ENCODE data around the gene GCNT4. TPM values are rescaled to one million over a fixed set of nuclear protein-coding genes. Genes with fewer than 3 reads are reported as not detected.

The GCNT4 gene
- polyA plus RNA-seq, 3 donors, result 0.01 TPM; not detected in 2

- TF ChIP-seq CTCF (IDR thresholded peaks at IDR 0.05), result no peak
- Histone ChIP-seq H2AFZ (ENCODE audit: insufficient read depth, low read depth, low read length, poor library complexity, severe bottlenecking) (no peak overlapping the region), H3K9me3 (replicated peaks in 1 of 2; ENCODE audit: control insufficient read depth in 1 of 2, insufficient read depth in 1 of 2, low read length in 2 of 2) (no peaks in the 10 kb centered on the region), H3K4me3 (replicated peaks in 1 of 3; ENCODE audit: low read depth in 2 of 3, low read length in 3 of 3) (no peak overlapping the region), H3K9ac (ENCODE audit: insufficient read depth, low read length, poor library complexity, severe bottlenecking) (no peak overlapping the region), H3K27ac (ENCODE audit: low read depth in 1 of 2, low read length in 2 of 2) (no peak overlapping the region), H3K4me1 (ENCODE audit: control insufficient read depth in 1 of 2, insufficient read depth in 2 of 2, low read length in 2 of 2) (no peaks in the 10 kb centered on the region), H3K4me2 (replicated peaks; ENCODE audit: extremely low read depth, low read length, poor library complexity, severe bottlenecking) (no peak overlapping the region), H3K36me3 (replicated peaks in 1 of 2; ENCODE audit: control insufficient read depth in 1 of 2, insufficient read depth in 2 of 2, low read length in 2 of 2) (no peaks in the 10 kb centered on the region), H3K79me2 (ENCODE audit: insufficient read depth, low read length) (no peaks in the 10 kb centered on the region), H3K27me3 (ENCODE audit: control insufficient read depth in 2 of 2, insufficient read depth in 2 of 2, low read length in 2 of 2) (no peaks in the 10 kb centered on the region), H4K20me1 (ENCODE audit: insufficient read depth, low read length) (no peaks in the 10 kb centered on the region)
- Mint-ChIP-seq H3K27ac (no peak overlapping the region), H3K4me3 (no peak overlapping the region), H3K36me3 (no peaks in the 10 kb centered on the region), H3K4me1 (no peaks in the 10 kb centered on the region), H3K9me3 (peaks cover 0 to 6% (median 0%) of the 10 kb centered on the region in 7 donors), H3K27me3 (ENCODE audit: low read depth in 3 of 3) (peaks cover 2 to 3% (median 3%) of the 10 kb centered on the region in 3 donors)
- WGBS (ENCODE audit: insufficient coverage), result 100% methylated on average over 1 of the region's 1 CpG
- DNase-seq, result no peak
- intact Hi-C loops (cut with micrococcal nuclease), result no loop called here
Observed at GRCh38 chr5:75012748-75013147, 39.6 kb downstream of the GCNT4 start.

GRCh38 chr5:75010838-75011237 lies 41.5 kb downstream of the GCNT4 start:
- intact Hi-C loops (cut with micrococcal nuclease), result no loop called here
- H3K36me3 Mint-ChIP-seq, result no peaks in the 10 kb centered on the region
- DNase-seq, result no peak

More at GRCh38 chr5:75010838-75011237, 41.5 kb downstream of the GCNT4 start:
- peaks cover 0 to 12% (median 4%) of the 10 kb centered on the region in 7 donors for H3K9me3 Mint-ChIP-seq
- H3K4me3 Mint-ChIP-seq, result no peak overlapping the region
- Histone ChIP-seq H2AFZ (ENCODE audit: insufficient read depth, low read depth, low read length, poor library complexity, severe bottlenecking) (no peak overlapping the region), H3K4me2 (replicated peaks; ENCODE audit: extremely low read depth, low read length, poor library complexity, severe bottlenecking) (no peak overlapping the region), H3K4me1 (ENCODE audit: control insufficient read depth in 1 of 2, insufficient read depth in 2 of 2, low read length in 2 of 2) (no peaks in the 10 kb centered on the region), H3K4me3 (replicated peaks in 1 of 3; ENCODE audit: low read depth in 2 of 3, low read length in 3 of 3) (no peak overlapping the region), H3K36me3 (replicated peaks in 1 of 2; ENCODE audit: control insufficient read depth in 1 of 2, insufficient read depth in 2 of 2, low read length in 2 of 2) (no peaks in the 10 kb centered on the region), H3K9ac (ENCODE audit: insufficient read depth, low read length, poor library complexity, severe bottlenecking) (no peak overlapping the region), H3K27me3 (ENCODE audit: control insufficient read depth in 2 of 2, insufficient read depth in 2 of 2, low read length in 2 of 2) (no peaks in the 10 kb centered on the region), H3K9me3 (replicated peaks in 1 of 2; ENCODE audit: control insufficient read depth in 1 of 2, insufficient read depth in 1 of 2, low read length in 2 of 2) (peaks cover under 1 to 4% of the 10 kb centered on the region in 2 donors), H3K27ac (ENCODE audit: low read depth in 1 of 2, low read length in 2 of 2) (no peak overlapping the region), H3K79me2 (ENCODE audit: insufficient read depth, low read length) (no peaks in the 10 kb centered on the region), H4K20me1 (ENCODE audit: insufficient read depth, low read length) (no peaks in the 10 kb centered on the region)
- H3K4me1 Mint-ChIP-seq, result no peaks in the 10 kb centered on the region
- no peak overlapping the region for H3K27ac Mint-ChIP-seq
- TF ChIP-seq CTCF (IDR thresholded peaks at IDR 0.05), result no peak
- peaks cover 0 to 3% (median 2%) of the 10 kb centered on the region in 3 donors for H3K27me3 Mint-ChIP-seq (ENCODE audit: low read depth in 3 of 3)

Data from CD14-positive monocyte (primary cell).